RWPE1 (cell line): Measurements from ENCODE around the gene SLC44A4.

Source experiments
- CTCF ChIA-PET: fragments of 350-600 bp; sonication (Branson Sonifier 250); formaldehyde crosslinking; extraction: SDS; loops from one replicate; lab custom pipeline; 2021; lab: Yijun Ruan, JAX
- POLR2A ChIA-PET: fragments of 400-600 bp; formaldehyde crosslinking; extraction: SDS; loops from one replicate; lab custom pipeline; 2020; ENCODE audit warnings: antibody characterized with exemption; ENCODE audit not compliant: low non-redundant PET; lab: Yijun Ruan, JAX
- DNase-seq: peaks from one replicate; pipeline ENCODE4 v3.0.0; 2012; ENCODE audit warnings: low spot score
- H3K27ac ChIP-seq: fragments of 450-650 bp; 2 replicates; pipeline ENCODE4 v1.5.1; 2017
- TF ChIP-seq, protein P1 (sequence below): fragments of 450-650 bp; conservative IDR thresholded peaks from 2 replicates; pipeline ENCODE4 v1.5.1; 2017; ENCODE audit warnings: low read depth, mild to moderate bottlenecking

Gene SLC44A4

DNA sequence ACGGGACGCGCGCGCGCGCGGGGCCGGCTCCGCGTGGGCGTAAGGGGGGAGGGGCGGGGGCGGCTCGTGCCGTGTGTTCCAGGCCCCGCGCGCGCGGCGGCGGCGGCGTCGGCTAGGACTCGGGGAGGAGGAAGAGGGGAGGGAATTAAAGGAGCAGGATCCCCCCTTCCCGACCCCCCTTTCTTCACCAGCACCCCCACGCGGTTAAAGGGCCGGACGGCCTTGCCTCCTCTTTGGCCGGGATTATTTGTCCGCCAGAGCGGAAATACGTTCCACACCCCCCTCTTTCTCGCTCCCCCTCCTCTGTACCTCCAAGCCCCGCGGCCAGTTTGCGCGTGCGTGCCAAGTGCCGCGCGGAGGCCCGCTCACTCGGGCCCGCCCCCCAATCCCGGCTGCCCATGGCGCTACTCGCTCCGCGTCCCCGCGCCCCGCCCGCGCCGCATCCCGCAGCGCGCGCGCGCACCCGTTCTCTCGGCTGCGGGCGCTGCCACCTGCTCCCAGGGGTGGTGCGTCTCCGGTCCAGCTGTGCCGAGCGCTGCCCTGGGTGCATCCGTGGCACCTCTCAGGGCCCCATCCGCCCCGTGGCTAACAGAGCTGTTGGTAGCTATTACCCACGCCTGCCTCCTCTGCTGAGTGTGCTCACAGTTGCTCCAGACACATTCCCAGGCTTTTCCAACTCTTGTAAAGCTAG lies 23.3 kb upstream of the SLC44A4 start, which contains the start of gene ZBTB12:
ZBTB12 (minus strand) TSS at position 134 of the 691 bp plus-strand sequence. CDS start 781 bp downstream, outside the sequence.
- TF ChIP-seq, protein P1, sequence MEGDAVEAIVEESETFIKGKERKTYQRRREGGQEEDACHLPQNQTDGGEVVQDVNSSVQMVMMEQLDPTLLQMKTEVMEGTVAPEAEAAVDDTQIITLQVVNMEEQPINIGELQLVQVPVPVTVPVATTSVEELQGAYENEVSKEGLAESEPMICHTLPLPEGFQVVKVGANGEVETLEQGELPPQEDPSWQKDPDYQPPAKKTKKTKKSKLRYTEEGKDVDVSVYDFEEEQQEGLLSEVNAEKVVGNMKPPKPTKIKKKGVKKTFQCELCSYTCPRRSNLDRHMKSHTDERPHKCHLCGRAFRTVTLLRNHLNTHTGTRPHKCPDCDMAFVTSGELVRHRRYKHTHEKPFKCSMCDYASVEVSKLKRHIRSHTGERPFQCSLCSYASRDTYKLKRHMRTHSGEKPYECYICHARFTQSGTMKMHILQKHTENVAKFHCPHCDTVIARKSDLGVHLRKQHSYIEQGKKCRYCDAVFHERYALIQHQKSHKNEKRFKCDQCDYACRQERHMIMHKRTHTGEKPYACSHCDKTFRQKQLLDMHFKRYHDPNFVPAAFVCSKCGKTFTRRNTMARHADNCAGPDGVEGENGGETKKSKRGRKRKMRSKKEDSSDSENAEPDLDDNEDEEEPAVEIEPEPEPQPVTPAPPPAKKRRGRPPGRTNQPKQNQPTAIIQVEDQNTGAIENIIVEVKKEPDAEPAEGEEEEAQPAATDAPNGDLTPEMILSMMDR = no peak
- POLR2A ChIA-PET = interaction anchor here (0.6 to 1.5 kb wide), 2 partner anchors 44 to 64 kb away, joined by 3 to 8 read pairs; partner anchors contain the start of gene CFB
- H3K27ac ChIP-seq = peak within 1 kb of the TSS; percentile 90
- CTCF ChIA-PET = interaction anchor here (1.1 kb wide), 1 partner anchor 50 kb away, joined by 3 read pairs; no protein-coding TSS in a partner anchor
- peak; percentile 89 for DNase-seq

DNA sequence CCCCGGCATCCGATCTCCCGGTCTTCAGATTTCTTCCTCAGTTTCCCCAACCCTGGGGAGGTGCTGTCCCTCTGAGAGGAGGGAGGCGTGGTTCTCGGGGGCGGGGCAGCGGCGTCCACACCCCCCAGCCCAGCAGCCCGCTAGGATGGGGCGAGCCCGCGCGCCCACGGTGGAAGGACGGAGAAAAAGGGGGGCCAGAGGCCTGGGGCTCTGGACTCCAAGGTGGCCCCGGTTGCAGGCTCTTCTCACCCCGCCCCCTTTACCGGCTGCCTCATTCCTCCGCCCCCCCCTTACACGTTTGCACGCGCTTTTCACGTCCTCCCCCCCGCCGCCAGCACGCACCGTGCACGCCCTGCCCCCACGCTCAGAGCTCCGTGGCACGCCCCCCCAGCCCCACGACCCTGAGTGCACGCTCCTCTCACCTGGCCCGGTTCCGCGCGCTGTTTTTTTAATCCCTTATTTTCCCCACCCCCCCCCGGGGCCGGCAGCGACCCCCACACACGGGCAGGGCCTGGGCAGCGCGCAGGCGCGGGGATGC lies 22.7 kb upstream of the SLC44A4 start:
- peak; percentile 48 for DNase-seq
- CTCF ChIA-PET = no interaction called here
- H3K27ac ChIP-seq = peak overlapping the region; percentile 90

DNA sequence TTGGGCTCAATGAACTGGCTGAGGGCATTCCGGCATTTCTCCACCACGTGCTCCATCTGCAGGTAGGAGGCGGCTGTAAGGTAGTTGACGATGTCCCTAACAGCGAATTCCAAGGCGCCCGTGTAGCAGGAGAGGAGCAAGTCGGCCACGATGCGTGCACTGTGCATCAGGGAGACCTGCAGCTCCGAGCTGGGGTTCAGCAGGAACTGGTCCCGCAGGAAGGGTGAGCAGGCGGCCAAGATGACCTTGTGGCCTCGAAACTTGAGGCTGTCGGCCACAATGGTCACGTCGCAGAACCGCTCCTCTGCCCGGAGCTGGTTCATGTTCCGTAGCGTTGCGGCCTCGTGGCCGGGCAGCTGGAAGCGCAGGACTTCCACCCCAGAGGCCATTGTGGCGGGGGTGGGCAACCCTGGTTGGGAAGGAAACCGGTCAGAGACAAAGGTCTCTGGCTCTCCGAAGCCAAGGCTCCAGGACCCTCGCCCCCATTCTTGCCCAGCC lies 22.2 kb upstream of the SLC44A4 start:
- POLR2A ChIA-PET = no interaction called here
- no peak for DNase-seq

More for the DNA sequence above, 22.7 kb upstream of the SLC44A4 start:
- POLR2A ChIA-PET = interaction anchor here (1.5 kb wide), 1 partner anchor 44 kb away, joined by 8 read pairs; the partner anchor contains the start of gene CFB
- TF ChIP-seq, protein P1 = no peak

DNA sequence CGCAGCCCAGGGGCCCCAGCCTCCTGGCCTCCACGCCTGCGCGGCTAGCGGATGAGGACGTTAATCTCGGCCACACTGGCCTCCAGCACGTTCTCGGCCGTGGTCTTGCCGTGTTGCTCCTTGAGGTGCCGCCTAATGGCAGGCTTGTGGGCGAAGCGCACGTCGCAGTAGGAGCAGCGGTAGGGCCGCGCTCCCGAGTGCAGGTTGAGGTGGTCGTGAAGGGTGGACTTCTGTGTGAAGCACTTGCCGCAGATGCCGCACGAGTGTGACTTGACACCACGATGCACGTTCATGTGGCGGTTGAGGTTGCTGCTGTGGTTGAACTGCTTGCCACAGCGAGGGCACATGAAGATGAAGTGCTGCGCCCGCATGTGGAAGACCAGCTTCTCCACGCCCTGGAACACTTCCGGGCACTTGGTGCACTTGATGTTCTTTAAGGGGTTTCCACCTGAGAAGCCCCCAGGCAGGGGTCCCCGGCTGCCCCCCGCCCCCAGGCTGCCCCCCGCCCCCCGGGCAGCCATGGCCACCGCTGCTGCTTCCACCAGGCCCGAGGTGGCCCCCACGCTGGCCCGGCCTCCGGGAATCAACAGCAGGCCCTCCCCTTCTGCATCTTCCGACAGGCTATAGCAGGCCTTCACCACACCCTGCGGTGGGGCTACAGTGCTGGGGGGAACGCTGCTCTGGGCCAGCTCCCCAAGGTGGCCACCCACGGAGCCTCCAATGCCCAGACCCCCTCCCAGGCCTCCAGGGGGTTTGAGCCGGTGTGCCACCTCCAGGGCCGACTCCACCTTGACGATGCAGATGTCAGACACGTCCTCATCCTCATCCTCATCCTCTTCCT lies 21.3 kb upstream of the SLC44A4 start:
- H3K27ac ChIP-seq = peak overlapping the region; percentile 90
- ChIA-PET POLR2A (no interaction called here), CTCF (interaction anchor here (0.5 to 0.6 kb wide), 2 partner anchors 51 to 75 kb away, joined by 3 read pairs; no protein-coding TSS in a partner anchor)
- TF ChIP-seq, protein P1 = no peak
- DNase-seq = no peak

More for the DNA sequence above, 22.2 kb upstream of the SLC44A4 start:
- peak overlapping the region; percentile 90 for H3K27ac ChIP-seq
- CTCF ChIA-PET = interaction anchor here (0.5 to 0.6 kb wide), 2 partner anchors 50 to 74 kb away, joined by 3 read pairs; no protein-coding TSS in a partner anchor
- TF ChIP-seq, protein P1 = no peak

DNA sequence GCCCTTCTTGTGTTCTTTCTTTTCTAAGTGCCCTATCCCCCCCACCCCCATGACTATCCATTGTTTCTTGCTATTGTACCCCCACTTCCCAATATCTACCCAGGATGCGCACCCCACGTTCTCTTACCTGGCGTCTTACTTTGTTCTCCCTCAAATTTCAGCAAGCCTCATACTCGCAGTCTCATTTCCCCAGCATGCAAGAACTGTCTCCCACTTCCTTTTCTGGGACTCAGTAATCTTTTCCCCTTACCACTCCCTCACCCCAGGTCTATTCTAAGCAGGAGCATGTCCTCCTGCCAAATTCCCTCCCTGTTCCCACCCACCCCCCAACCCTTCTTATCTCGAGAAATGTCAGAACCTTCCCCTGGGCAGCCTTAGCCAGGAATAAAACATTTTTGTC lies 20.4 kb upstream of the SLC44A4 start:
- CTCF ChIA-PET = no interaction called here
- POLR2A ChIA-PET = no interaction called here
- DNase-seq = no peak

More for the DNA sequence above, 20.4 kb upstream of the SLC44A4 start:
- TF ChIP-seq, protein P1 = no peak
- peak overlapping the region; percentile 90; the same call in 1 of the 2 replicates for H3K27ac ChIP-seq
